HEK293 (cell line): Measurements from ENCODE around the gene KLC1.

ENCODE experiments used
- CTCF ChIP-seq: fragments of 450-650 bp; formaldehyde crosslinking; IDR thresholded peaks from 2 replicates; pipeline ENCODE4 v1.5.1; 2016; ENCODE audit warnings: missing biosample characterization, missing genetic modification characterization
- KLF16 ChIP-seq: fragments of 450-650 bp; formaldehyde crosslinking; IDR thresholded peaks from 2 replicates; pipeline ENCODE4 v1.5.1; 2017; ENCODE audit warnings: missing biosample characterization, missing genetic modification characterization
- PRDM1 ChIP-seq: fragments of 450-650 bp; formaldehyde crosslinking; IDR thresholded peaks from 2 replicates; pipeline ENCODE4; 2016; ENCODE audit warnings: missing biosample characterization, missing genetic modification characterization
- ZBTB49 ChIP-seq: fragments of 450-650 bp; formaldehyde crosslinking; IDR thresholded peaks from 2 replicates; pipeline ENCODE4 v1.5.1; 2016; ENCODE audit warnings: missing biosample characterization, missing genetic modification characterization, low read depth
- ZNF449 ChIP-seq: fragments of 450-650 bp; formaldehyde crosslinking; IDR thresholded peaks from 2 replicates; pipeline ENCODE4 v1.5.1; 2017; ENCODE audit warnings: missing biosample characterization, mild to moderate bottlenecking, missing genetic modification characterization, moderate library complexity
- ZNF76 ChIP-seq: fragments of 450-650 bp; formaldehyde crosslinking; IDR thresholded peaks from 2 replicates; pipeline ENCODE4; 2016; ENCODE audit warnings: low read depth, missing biosample characterization, missing genetic modification characterization, borderline replicate concordance
- ZSCAN18 ChIP-seq: fragments of 450-650 bp; formaldehyde crosslinking; IDR thresholded peaks from 2 replicates; pipeline ENCODE4 v1.5.1; 2016; ENCODE audit warnings: missing biosample characterization, missing genetic modification characterization

- TF ChIP-seq CTCF (tag by site-specific recombination), result no peak
- TF ChIP-seq PRDM1 (tag by site-specific recombination), result no peak
- TF ChIP-seq ZBTB49 (tag by site-specific recombination), result no peak
- no peak for TF ChIP-seq ZNF449 (tag by site-specific recombination)
- no peak for TF ChIP-seq KLF16 (tag by site-specific recombination)
- TF ChIP-seq ZNF76 (tag by site-specific recombination), result no peak
- TF ChIP-seq ZSCAN18 (tag by site-specific recombination), result no peak
Observed at GRCh38 chr14:103713304-103714062, 84.5 kb downstream of the KLC1 start.
